Stimulated activated naive B cell treated with anti-CD40 and anti-IgM and Interleukin-4, amounts not matched to agents 10 μg/mL and 1 μg/mL and 100 μg/mL, for 72 hours (primary cell): ENCODE data around the gene PAOX.
"Not testable (repeated sequence)": the region's sequence is repeated elsewhere in the genome, so short reads cannot be mapped to it uniquely, and the experiment has no call there.

Experiments
- ATAC-seq, 2 donors: fragments of 150-1000 bp; cut with Tn5 transposase; replicated peaks; 2 replicates each; pipeline ENCODE4 v1.10.0; 2021; ENCODE audit warnings: moderate library complexity in 1 of 2
- DNase-seq: peaks from one replicate; pipeline ENCODE4 v3.0.0; 2021
- H3K27ac Mint-ChIP-seq: one replicate; pipeline ENCODE4 v1.8.0; 2022; ENCODE audit warnings: mild to moderate bottlenecking, mixed read lengths
- H3K27me3 Mint-ChIP-seq, 2 donors: one replicate each; pipeline ENCODE4 v1.8.0; 2022; ENCODE audit warnings: mixed read lengths in 2 of 2
- H3K36me3 Mint-ChIP-seq, 2 donors: one replicate each; pipeline ENCODE4 v1.8.0; 2022; ENCODE audit warnings: mixed read lengths in 2 of 2, mild to moderate bottlenecking in 1 of 2
- H3K4me1 Mint-ChIP-seq, 2 donors: one replicate each; pipeline ENCODE4 v1.8.0; 2022; ENCODE audit warnings: mixed read lengths in 2 of 2, mild to moderate bottlenecking in 1 of 2
- H3K4me3 Mint-ChIP-seq, 2 donors: one replicate each; pipeline ENCODE4 v1.8.0; 2022; ENCODE audit warnings: mild to moderate bottlenecking in 2 of 2, mixed read lengths in 2 of 2, moderate library complexity in 1 of 2
- H3K9me3 Mint-ChIP-seq, 2 donors: one replicate each; pipeline ENCODE4 v1.8.0; 2022; ENCODE audit warnings: mixed read lengths in 2 of 2, mild to moderate bottlenecking in 1 of 2

PAOX gene

DNA sequence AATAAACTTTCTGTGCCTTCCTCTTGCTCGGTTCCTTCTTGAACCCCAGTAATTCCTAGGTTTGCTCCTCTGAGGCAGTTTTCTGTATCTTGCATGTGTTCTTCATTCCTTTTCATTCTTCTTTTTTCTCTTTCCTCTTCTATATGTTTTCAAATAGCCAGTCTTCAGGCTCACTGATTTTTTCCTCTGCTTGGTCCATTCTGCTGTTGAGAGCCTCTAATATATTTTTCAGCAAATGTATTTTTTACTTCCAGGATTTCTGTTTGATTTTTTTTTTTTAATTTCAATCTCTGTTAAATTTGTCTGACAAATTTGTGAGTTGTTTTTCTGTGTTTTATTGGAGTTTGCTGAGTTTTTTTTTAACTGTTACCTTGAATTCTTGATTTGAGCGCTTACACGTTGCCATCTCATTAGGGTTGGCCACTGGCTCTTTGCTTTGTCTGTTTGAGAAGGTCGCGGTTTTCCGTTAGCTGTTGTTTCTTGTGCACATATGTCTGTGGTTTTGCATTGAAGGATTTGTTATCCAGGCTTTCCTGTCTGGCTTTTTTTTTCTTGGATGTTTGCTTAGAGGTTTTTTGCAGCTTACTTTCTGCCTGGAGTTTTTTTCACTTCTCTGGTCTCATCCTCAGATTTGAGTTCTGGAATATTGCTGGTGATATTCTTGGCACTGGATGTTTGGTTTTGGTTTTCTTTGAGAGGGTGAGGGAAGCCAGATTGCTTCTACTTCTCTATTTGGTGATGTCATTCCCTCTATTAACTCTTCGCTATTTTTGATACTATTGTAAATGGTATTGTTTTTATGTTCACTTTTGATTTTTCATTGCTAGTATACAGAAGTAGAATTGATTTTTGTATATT lies 32.7 kb downstream of the PAOX start:
- H3K27ac Mint-ChIP-seq, result no peak overlapping the region
- H3K27me3 Mint-ChIP-seq, result no peaks in the 10 kb centered on the region
- H3K4me1 Mint-ChIP-seq, result peaks cover 12 to 27% of the 10 kb centered on the region in 2 donors
- peaks cover 15 to 19% of the 10 kb centered on the region in 2 donors for H3K9me3 Mint-ChIP-seq
- H3K4me3 Mint-ChIP-seq, result no peak overlapping the region
- peaks cover 80 to 88% of the 10 kb centered on the region in 2 donors for H3K36me3 Mint-ChIP-seq
- DNase-seq (no peak), ATAC-seq (no peak)

DNA sequence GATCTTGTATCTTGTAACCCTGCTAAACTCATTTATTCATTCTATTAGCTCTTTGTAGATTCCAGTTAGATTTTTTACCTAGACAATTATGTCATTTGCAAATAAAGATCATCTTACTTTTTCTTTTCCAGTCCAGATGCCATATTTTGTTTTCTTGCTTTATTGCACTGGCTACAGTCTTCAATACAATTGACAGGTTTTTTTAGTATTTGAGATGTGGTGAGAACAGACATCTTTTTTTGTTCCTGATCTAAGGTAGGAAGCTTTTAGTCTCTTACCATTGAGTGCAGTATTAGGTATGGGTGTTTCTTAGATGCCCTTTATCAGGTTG lies 33.3 kb downstream of the PAOX start:
- Mint-ChIP-seq H3K36me3 (peaks cover 74 to 82% of the 10 kb centered on the region in 2 donors), H3K9me3 (peaks cover 15 to 19% of the 10 kb centered on the region in 2 donors), H3K27ac (no peak overlapping the region), H3K27me3 (no peaks in the 10 kb centered on the region), H3K4me1 (peaks cover 9 to 27% of the 10 kb centered on the region in 2 donors), H3K4me3 (no peak overlapping the region)
- DNase-seq, result no peak
- no peak for ATAC-seq

DNA sequence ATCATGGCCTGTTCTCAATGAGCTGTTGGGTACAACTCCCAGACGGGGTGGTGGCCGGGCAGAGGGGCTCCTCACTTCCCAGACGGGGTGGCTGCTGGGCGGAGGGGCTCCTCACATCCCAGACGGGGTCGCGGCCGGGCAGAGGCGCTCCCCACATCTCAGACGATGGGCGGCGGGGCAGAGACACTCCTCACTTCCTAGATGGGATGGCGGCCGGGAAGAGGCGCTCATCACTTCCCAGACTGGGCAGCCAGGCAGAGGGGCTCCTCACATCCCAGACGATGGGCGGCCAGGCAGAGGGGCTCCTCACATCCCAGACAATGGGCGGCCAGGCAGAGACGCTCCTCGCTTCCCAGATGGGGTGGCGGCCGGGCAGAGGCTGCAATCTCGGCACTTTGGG lies 35.3 kb downstream of the PAOX start:
- H3K4me1 Mint-ChIP-seq, result peaks cover 4 to 17% of the 10 kb centered on the region in 2 donors
- H3K4me3 Mint-ChIP-seq, H3K27me3 Mint-ChIP-seq, ATAC-seq, DNase-seq, H3K27ac Mint-ChIP-seq: not testable (repeated sequence)
- peaks cover 66 to 76% of the 10 kb centered on the region in 2 donors for H3K36me3 Mint-ChIP-seq
- peaks cover 15 to 19% of the 10 kb centered on the region in 2 donors for H3K9me3 Mint-ChIP-seq

DNA sequence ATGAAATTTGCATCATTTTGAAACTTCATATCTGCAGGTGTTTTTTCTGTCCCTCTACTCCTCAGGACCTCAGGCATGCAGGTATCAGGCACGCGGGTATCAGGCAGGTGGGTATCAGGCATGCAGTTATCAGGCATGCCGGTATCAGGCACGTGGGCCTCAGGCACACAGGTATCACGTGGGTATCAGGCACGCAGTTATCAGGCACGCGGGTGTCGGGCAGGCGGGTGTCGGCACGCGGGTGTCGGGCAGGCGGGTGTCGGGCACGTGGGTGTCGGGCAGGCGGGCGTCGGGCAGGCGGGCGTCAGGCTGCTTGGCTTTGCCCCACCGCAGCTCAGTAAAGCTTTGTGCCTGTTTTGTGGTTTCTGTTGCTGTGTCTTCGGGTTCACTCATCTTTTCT lies 36.7 kb downstream of the PAOX start:
- Mint-ChIP-seq H3K27ac (peak overlapping the region; percentile 9), H3K9me3 (peaks cover 14 to 18% of the 10 kb centered on the region in 2 donors), H3K4me3 (no peak overlapping the region), H3K36me3 (peaks cover 59 to 70% of the 10 kb centered on the region in 2 donors), H3K4me1 (peaks cover 3 to 11% of the 10 kb centered on the region in 2 donors), H3K27me3 (no peaks in the 10 kb centered on the region)
- DNase-seq (no peak), ATAC-seq (no peak)

GRCh38 chr10:133418289-133418993 lies 39.4 kb downstream of the PAOX start:
- Mint-ChIP-seq H3K4me1 (peaks cover 6 to 12% of the 10 kb centered on the region in 2 donors), H3K9me3 (peaks cover 0 to 4% of the 10 kb centered on the region in 2 donors), H3K27ac (peak overlapping the region; percentile 66), H3K36me3 (peaks cover 41 to 53% of the 10 kb centered on the region in 2 donors), H3K4me3 (no peak overlapping the region), H3K27me3 (no peaks in the 10 kb centered on the region)
- DNase-seq (no peak), ATAC-seq (no peak)

DNA sequence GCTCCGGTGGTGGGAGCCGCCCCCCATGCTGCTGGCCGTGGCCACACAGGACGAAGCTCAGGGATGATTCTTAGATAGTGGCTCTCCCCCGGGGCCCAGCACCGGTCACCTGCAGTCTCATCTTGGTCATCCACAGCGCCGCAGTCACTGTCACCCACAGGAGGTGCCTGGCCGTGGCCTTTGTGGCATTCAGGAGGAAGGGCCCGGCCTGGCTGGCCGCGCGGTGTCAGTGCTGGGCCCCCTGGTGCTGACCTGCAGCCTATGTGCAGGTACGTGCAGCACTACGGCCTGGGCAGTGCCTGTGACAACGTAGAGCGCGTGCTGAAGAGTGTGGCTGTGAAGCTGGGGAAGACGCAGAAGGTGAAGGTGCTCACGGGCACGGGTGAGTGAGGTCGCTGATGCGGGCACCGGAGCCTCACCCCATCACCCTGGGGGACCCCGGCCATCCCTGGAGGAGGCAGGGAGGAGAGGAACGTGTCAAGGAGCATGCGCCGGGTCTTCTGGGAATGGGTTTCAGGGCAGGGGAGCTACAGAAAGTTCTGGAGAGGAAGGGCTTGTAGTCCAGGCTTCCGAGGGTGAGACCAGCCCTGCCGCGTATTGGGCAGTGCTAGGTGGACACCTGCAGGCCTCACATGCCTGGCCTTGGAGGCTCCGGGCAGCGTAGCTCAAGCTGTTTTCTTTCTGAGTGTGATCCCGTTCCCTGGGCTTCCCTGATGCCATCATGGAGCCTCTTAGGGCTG lies 40.3 kb downstream of the PAOX start:
- peaks cover 8 to 12% of the 10 kb centered on the region in 2 donors for H3K4me1 Mint-ChIP-seq
- H3K9me3 Mint-ChIP-seq, result peaks cover 0 to 4% of the 10 kb centered on the region in 2 donors
- DNase-seq (no peak), ATAC-seq (no peak)
- H3K36me3 Mint-ChIP-seq, result peaks cover 37 to 48% of the 10 kb centered on the region in 2 donors
- H3K27ac Mint-ChIP-seq, result no peak overlapping the region
- no peaks in the 10 kb centered on the region for H3K27me3 Mint-ChIP-seq
- no peak overlapping the region for H3K4me3 Mint-ChIP-seq

- peaks cover 0 to 4% of the 10 kb centered on the region in 2 donors for H3K9me3 Mint-ChIP-seq
- H3K4me3 Mint-ChIP-seq, result no peak overlapping the region
- no peaks in the 10 kb centered on the region for H3K27me3 Mint-ChIP-seq
- ATAC-seq, result no peak
- no peak overlapping the region for H3K27ac Mint-ChIP-seq
- no peak for DNase-seq
- H3K4me1 Mint-ChIP-seq, result peaks cover 8 to 12% of the 10 kb centered on the region in 2 donors
- H3K36me3 Mint-ChIP-seq, result peaks cover 30 to 42% of the 10 kb centered on the region in 2 donors
Measured at GRCh38 chr10:133420028-133420427, 41.0 kb downstream of the PAOX start.

GRCh38 chr10:133420579-133420978 lies 41.5 kb downstream of the PAOX start:
- H3K9me3 Mint-ChIP-seq, result peaks cover 0 to 2% of the 10 kb centered on the region in 2 donors
- ATAC-seq, result no peak
- H3K27me3 Mint-ChIP-seq, result no peaks in the 10 kb centered on the region
- H3K4me3 Mint-ChIP-seq, result no peak overlapping the region
- peaks cover 8 to 12% of the 10 kb centered on the region in 2 donors for H3K4me1 Mint-ChIP-seq
- no peak overlapping the region for H3K27ac Mint-ChIP-seq
- DNase-seq, result no peak
- peaks cover 25 to 36% of the 10 kb centered on the region in 2 donors for H3K36me3 Mint-ChIP-seq

DNA sequence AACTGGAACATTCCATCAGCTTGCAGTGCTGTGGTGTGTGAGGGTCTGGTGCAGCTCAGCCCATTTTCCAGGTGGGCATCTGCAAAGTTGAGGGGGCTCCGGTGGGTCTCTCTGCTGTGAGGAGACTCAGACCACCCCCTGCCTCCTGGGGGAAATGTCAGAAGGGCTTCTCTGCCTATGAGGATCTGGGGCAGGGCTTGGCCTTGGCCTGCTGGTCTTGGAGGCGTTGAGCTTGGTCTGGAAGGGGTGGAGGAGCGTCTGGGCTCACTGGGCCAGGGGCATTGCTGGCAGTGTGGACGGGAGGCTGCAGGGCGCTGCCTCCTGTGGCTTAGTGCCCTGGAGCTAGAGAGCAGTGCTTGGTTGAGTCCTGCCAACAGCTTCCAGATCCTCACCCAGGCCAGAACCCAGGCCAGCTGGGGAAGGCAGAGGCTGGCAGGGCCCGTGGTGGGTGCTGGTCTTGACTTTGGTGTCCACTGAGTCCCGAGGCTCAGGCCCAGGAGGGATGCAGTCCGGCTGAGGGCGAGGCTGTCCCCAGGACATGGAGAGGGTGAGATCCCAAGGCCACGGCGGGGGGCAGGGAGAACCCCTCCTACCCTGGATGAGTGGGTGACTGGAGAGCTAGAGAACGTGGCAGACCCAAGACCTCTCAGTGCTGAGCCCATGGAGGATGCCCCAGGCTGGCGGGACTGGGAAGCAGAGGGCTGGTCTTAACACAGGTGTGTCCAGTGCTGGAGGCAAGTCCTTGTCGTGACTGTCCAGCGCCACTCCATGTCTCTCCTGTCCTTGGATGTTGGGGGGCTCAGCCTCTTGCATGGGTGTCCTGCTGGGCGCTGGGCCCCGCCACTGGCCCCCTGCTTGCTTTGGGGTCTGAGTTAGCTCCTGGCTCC lies 42.5 kb downstream of the PAOX start:
- Mint-ChIP-seq H3K4me3 (peak overlapping the region in 1 of 2 donors; percentile 45), H3K27me3 (no peaks in the 10 kb centered on the region), H3K9me3 (no peaks in the 10 kb centered on the region), H3K36me3 (peaks cover 20 to 29% of the 10 kb centered on the region in 2 donors), H3K27ac (peak overlapping the region; percentile 51), H3K4me1 (peaks cover 8 to 12% of the 10 kb centered on the region in 2 donors)
- DNase-seq, result peak; percentile 0
- no peak for ATAC-seq

DNA sequence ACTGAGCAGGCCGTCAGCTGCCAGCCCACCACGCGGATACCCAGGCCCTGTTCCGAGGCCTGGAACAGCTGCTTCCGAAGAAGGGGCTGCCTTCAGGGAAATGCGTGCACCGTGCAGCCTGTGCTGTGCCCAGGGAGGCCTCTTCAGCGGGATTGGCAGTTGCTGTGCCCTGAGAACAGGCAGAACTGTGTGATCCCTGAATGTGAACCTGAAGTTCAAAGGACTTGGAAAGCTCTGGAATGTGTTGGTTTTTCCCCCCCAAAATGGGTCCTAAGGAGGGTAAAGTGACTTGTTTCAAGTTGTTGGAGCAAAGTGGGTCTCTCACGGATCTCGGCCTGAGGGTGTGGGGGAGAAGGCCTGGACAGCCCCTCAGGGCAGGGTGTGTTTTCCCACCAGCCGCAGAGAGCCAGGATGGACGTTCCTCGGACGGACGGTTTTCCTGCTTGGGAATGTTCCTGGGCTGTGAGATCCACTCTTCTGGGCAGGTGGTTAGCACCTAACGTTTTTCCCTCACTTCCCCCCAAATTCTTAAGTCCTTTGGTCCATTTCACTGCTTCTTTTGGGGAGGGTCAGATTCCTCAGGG lies 43.3 kb downstream of the PAOX start:
- Mint-ChIP-seq H3K27ac (no peak overlapping the region), H3K9me3 (no peaks in the 10 kb centered on the region), H3K36me3 (peaks cover 20 to 29% of the 10 kb centered on the region in 2 donors), H3K4me3 (peak overlapping the region; percentile 66 to 77), H3K4me1 (peaks cover 8 to 12% of the 10 kb centered on the region in 2 donors), H3K27me3 (no peaks in the 10 kb centered on the region)
- ATAC-seq (no peak), DNase-seq (no peak)

DNA sequence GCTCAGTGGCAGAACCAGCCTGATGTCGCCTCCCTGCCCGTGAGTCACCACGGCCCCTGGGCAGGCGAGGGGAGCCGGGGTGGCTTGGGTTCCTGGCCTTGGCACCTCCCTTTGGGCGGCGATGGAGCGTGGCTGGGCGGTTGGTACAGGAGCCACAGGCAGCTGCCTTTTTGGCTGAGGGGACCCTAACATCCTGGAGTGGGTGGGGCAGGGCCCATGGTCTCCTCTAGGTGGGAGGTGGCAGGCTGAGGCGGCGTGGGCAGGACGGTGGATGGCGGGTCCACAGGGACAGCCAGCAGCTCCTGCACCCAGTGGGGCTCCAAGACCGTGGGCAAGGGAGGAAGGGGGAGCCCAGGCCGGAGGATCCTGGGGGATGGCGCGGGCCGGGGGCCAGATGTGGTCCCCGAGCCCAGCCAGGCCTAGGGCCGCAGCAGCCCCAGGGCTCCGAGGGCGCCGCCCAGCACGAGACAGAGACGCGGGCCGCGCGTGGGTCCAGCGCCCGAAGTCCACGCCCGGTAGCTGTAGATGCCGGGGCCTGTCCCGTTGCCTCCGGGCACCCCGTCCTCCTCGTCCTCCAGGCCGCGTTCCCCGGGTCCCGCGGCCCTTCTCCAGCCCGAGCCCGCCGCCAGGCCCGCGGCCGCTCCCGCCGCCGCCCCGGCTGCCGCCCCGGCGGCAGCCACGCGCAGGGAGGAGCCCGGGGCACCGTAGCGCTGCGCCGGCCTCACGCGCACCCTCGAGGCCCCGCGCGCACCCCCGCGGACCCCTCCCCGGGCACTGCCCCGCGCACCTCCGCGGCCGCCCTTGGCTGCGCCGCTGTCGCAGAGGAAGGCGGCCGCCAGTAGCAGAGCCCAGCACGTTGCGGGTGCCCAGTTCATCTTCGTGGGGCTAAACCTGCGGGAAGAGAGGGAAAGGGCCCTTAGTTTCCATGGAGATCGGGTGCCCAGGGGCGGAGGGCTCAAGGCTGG lies 44.0 kb downstream of the PAOX start:
- ATAC-seq (peak; percentile 52 to 58), DNase-seq (peak; percentile 6)
- H3K27me3 Mint-ChIP-seq, result no peaks in the 10 kb centered on the region
- H3K4me3 Mint-ChIP-seq, result peak overlapping the region; percentile 78 to 83
- peak overlapping the region; percentile 31 for H3K27ac Mint-ChIP-seq
- peaks cover 8 to 12% of the 10 kb centered on the region in 2 donors for H3K4me1 Mint-ChIP-seq
- no peaks in the 10 kb centered on the region for H3K9me3 Mint-ChIP-seq
- peaks cover 19 to 29% of the 10 kb centered on the region in 2 donors for H3K36me3 Mint-ChIP-seq

DNA sequence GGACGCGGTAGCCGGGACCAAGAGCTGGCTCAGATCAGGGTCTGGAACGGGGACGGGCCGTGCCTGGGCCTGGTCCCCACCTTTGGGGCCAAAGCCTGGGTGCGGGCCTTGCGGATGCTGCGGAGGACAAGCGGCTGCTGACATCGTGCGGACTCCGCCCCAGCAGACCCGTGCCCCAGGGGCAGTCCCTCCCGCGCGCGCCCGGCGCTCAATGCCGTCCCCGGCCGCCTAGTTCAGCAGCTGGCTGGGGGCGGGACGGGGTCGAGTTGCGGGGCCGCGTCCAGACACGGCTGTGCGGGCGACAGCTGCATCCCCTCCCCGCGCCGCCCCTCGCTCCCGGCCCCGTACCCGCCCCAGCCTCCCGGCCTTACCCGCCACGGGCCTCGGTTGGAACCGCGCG lies 45.0 kb downstream of the PAOX start:
- peaks cover 15 to 20% of the 10 kb centered on the region in 2 donors for H3K36me3 Mint-ChIP-seq
- H3K9me3 Mint-ChIP-seq, H3K4me3 Mint-ChIP-seq, H3K27ac Mint-ChIP-seq, DNase-seq, H3K27me3 Mint-ChIP-seq: not testable (repeated sequence)
- peak; percentile 32 to 46 for ATAC-seq
- H3K4me1 Mint-ChIP-seq, result peaks cover 8 to 12% of the 10 kb centered on the region in 2 donors
